ES-I3 (cell line): ENCODE results near the gene KCTD5.

Source experiments
- H3K36me3 ChIP-seq: 2 replicates; pipeline ENCODE4 v1.6.1; 2013; ENCODE audit warnings: mild to moderate bottlenecking, low read length, control low read depth, moderate library complexity; ENCODE audit not compliant: insufficient read depth
- H3K4me1 ChIP-seq: 2 replicates; pipeline ENCODE4 v1.6.1; 2013; ENCODE audit warnings: mild to moderate bottlenecking, control low read depth, low read length; ENCODE audit not compliant: insufficient read depth
- H3K9ac ChIP-seq: 2 replicates; pipeline ENCODE4 v1.6.1; 2013; ENCODE audit warnings: low read depth, mild to moderate bottlenecking, low read length, moderate library complexity
- H3K9me3 ChIP-seq: 2 replicates; pipeline ENCODE4 v1.6.1; 2013; ENCODE audit warnings: mild to moderate bottlenecking, low read length, moderate library complexity; ENCODE audit not compliant: control insufficient read depth, insufficient read depth

Gene KCTD5

DNA sequence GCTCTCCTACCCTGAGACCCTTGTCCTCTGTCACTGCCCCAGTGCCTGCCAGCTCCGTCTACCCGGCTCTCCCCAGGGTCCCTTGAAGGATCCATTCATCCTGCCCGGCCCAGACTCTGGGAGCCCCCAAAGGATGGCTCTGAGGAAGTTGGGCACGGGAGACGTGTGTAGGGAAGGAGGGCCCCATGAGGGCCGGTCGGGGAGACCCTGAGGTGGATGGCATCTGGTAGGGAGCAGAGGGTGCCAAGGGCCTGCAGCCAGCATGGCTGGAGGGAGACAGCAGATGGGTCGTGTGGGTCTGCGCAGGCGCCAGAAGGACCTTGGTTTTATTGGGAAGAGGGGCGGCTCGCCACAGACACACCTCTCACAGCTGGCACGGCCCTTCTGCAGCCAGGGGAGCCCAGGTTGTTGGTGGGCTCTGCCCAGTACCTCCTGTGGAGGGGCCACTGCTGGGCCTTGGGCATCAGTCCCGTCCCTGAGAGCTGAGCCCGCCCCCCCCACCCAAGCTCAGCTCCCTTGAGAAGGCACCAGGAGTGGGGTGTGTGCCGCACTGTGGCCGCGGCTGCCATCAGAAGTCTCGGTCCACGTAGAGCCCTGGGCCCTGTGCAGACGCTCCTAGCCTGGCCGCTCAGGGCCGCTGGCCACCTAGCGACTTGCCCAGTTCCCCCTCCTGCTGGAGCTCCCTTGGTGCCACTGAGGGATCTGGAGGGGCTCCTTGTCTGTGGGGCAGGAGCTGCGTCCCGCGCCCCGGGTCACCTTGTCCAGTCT, 16.0 kb downstream of the KCTD5 start:
- peaks cover under 1% of the 10 kb centered on the region; the same call in 1 of the 2 replicates for H3K4me1 ChIP-seq
- no peaks in the 10 kb centered on the region for H3K36me3 ChIP-seq
- no peaks in the 10 kb centered on the region for H3K9me3 ChIP-seq
- H3K9ac ChIP-seq = no peak overlapping the region

GRCh38 chr16:2698965-2699750, 16.8 kb downstream of the KCTD5 start:
- H3K4me1 ChIP-seq = no peaks in the 10 kb centered on the region
- no peaks in the 10 kb centered on the region for H3K9me3 ChIP-seq
- no peaks in the 10 kb centered on the region for H3K36me3 ChIP-seq
- H3K9ac ChIP-seq = no peak overlapping the region

DNA sequence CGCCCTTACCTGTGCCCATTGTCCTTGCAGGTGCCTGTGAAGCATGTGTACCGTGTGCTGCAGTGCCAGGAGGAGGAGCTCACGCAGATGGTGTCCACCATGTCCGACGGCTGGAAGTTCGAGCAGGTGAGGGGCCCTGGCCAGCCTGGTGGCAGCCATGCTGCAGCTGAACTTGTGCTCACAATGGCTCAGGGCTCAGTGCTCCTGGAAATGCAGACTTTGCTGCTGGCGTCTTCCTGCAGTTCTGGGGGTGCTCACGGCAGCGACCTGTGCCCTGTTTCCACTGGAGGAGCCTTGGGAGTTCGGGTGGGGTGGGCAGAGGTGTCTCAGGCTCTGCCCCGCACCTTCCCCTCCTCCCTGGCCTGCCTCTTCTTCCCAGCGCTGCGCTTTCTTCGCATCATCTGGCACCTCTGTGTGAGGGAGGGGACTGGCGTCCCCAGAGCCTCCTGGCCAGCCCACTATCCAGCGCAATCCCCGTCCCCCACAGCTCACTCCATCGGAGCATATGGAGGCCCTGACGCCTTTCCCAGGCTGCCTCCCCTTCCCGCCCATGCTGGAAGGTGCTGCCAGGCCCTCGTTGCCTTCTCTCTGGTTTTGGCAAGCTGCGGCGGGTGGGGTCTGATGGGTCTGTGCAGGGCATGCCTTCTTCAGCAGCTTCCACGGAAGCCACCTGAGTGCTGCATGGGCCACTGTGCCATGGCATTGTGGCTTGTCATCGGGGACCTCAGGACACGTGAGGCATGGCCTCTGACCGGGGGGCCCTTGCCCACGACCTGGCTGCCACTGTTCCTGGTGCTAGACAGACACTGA, 17.7 kb downstream of the KCTD5 start:
- H3K4me1 ChIP-seq = no peaks in the 10 kb centered on the region

DNA sequence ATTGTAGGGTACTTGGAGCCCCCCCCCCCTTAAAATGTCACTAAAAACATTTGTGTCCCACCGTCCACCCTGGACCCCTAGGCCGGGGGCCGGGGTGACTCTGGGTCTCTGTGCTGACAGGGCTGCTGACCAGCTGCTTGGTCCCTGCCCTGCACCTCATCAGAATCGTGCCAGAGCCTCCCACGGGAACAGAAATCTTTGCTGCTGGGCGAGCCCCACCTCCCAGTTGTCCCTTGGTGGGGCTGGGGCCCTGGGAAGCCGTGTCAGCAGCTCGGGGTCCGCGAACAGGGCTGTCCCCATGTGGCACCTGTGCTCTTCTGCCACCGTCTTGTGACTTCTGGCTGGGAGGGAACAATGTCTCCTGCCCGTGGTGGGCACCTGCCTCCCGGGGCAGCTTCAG, 18.5 kb downstream of the KCTD5 start:
- H3K4me1 ChIP-seq = no peaks in the 10 kb centered on the region
- no peaks in the 10 kb centered on the region for H3K36me3 ChIP-seq
- no peaks in the 10 kb centered on the region for H3K9me3 ChIP-seq
- H3K9ac ChIP-seq = no peak overlapping the region

More for the DNA sequence above, 17.7 kb downstream of the KCTD5 start:
- no peaks in the 10 kb centered on the region for H3K36me3 ChIP-seq
- no peak overlapping the region for H3K9ac ChIP-seq
- H3K9me3 ChIP-seq = no peaks in the 10 kb centered on the region

DNA sequence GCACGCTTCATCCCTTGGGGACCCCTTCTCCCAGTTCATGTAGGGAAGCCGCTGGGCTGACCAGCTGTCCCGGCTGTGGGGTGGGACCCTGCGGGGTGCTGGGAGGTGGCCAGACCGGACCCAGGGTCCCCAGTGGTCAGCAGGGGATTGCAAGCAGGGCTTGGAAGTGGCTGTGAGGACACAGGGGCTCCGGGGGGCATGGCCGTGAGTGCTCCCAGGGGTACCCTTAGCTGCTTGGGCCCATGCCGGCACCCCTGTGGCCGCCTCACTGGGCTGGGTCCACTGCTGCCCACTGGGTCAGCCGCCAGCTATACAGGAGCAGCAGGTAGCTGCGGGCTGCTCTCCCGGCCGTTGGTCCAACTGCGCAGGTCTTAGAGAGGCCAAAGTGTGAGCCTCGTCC, 18.9 kb downstream of the KCTD5 start:
- H3K9ac ChIP-seq = no peak overlapping the region
- H3K9me3 ChIP-seq = no peaks in the 10 kb centered on the region
- no peaks in the 10 kb centered on the region for H3K36me3 ChIP-seq
- H3K4me1 ChIP-seq = no peaks in the 10 kb centered on the region

DNA sequence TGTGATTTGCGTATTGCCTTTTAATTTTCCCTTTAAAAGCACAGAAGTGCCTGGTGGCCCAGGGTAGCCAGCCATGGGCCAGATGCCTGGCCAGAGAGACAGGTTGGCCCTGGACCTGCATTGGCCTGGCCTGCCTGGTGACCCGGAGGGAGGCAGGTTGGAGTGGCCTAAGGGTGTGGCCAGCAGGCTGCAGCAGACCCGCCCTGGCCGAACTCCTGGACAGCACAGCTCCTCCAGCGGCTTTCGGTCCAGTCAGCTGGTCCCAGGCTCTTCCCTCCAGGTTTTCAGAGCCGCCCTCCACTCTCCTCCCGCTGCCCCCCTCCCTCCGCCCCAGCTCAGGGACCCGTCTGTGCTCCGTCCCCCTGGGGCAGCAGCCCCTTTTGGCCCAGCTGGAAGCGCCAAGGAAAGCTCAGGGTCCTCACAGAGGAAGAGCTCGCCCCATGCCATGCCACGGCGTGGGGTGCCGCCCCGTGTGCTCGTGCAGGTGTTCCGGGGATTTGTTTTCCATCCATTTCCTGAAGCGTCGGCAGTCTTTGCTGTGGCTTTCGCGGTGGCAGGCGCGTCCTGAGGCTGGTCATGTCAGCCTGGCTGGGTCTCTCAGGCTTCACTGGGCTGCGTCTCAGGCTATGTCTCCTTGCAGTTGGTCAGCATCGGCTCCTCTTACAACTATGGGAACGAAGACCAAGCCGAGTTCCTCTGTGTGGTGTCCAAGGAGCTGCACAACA, 19.6 kb downstream of the KCTD5 start:
- H3K4me1 ChIP-seq = no peaks in the 10 kb centered on the region
- no peaks in the 10 kb centered on the region for H3K36me3 ChIP-seq
- no peak overlapping the region for H3K9ac ChIP-seq
- no peaks in the 10 kb centered on the region for H3K9me3 ChIP-seq

GRCh38 chr16:2702438-2702825, 20.1 kb downstream of the KCTD5 start:
- H3K9ac ChIP-seq = no peak overlapping the region
- no peaks in the 10 kb centered on the region for H3K36me3 ChIP-seq
- no peaks in the 10 kb centered on the region for H3K4me1 ChIP-seq
- H3K9me3 ChIP-seq = no peaks in the 10 kb centered on the region

GRCh38 chr16:2702871-2703745, 20.8 kb downstream of the KCTD5 start:
- Histone ChIP-seq H3K36me3 (peaks cover 3% of the 10 kb centered on the region; the same call in 1 of the 2 replicates), H3K9ac (no peak overlapping the region), H3K4me1 (no peaks in the 10 kb centered on the region), H3K9me3 (no peaks in the 10 kb centered on the region)

GRCh38 chr16:2704166-2704982, 22.1 kb downstream of the KCTD5 start:
- H3K4me1 ChIP-seq = no peaks in the 10 kb centered on the region
- no peak overlapping the region for H3K9ac ChIP-seq
- peaks cover 8% of the 10 kb centered on the region; the same call in 1 of the 2 replicates for H3K36me3 ChIP-seq
- no peaks in the 10 kb centered on the region for H3K9me3 ChIP-seq

DNA sequence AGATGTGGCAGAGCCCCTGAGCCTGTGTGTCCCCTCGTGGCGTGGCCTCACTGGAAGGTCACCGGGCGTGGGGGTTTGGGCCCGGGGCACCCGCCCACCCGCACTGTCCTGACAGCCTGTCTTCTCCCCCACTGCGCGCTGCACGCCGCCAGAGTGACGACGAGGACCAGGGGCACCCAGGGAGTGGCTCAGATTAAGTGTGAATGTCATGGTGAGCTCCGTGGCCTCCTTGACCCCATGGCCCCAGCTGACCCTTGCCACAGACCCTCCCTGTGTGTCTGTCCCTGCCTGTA, 22.6 kb downstream of the KCTD5 start:
- no peaks in the 10 kb centered on the region for H3K4me1 ChIP-seq
- H3K36me3 ChIP-seq = peaks cover 8% of the 10 kb centered on the region; the same call in 1 of the 2 replicates

GRCh38 chr16:2705351-2705750, 23.0 kb downstream of the KCTD5 start:
- Histone ChIP-seq H3K9me3 (no peaks in the 10 kb centered on the region), H3K4me1 (no peaks in the 10 kb centered on the region), H3K36me3 (peaks cover 8% of the 10 kb centered on the region; the same call in 1 of the 2 replicates), H3K9ac (no peak overlapping the region)

More for the DNA sequence above, 22.6 kb downstream of the KCTD5 start:
- H3K9ac ChIP-seq = no peak overlapping the region
- no peaks in the 10 kb centered on the region for H3K9me3 ChIP-seq

DNA sequence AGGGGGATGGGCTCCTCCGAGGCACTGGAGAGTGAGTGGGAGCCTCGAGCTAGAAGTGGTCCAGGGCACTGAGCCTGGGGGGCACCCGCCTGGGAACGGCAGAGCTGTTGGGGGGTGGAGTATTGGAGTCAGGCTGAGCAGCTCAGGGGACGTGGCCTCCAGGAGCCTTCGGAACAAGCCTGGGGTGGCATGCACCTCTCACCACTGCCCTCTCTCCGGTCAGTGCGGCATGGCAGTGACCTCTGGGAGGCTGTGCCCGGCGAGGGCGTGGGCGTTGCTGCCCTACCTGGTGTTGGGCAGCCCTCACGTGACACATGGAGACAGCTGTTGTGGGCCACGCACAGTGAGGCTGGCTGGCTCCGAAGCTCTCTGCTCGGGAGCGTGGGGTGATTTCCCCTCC, 23.8 kb downstream of the KCTD5 start:
- H3K36me3 ChIP-seq = peaks cover 8% of the 10 kb centered on the region; the same call in 1 of the 2 replicates
- H3K9me3 ChIP-seq = no peaks in the 10 kb centered on the region
- H3K4me1 ChIP-seq = no peaks in the 10 kb centered on the region
- no peak overlapping the region for H3K9ac ChIP-seq
